Common myeloid progenitor, CD34-positive (primary cell): Measurements from ENCODE around the gene SLC28A2.
A peak's percentile ranks its signal among the peaks of the same experiment; 100 is the strongest.
"Not testable (repeated sequence)": the region's sequence is repeated elsewhere in the genome, so short reads cannot be mapped to it uniquely, and the experiment has no call there.

ENCODE experiments used
- CTCF ChIA-PET: fragments of 350-600 bp; sonication (Branson Sonifier 250); formaldehyde crosslinking; loops from one replicate; lab custom pipeline; 2021; ENCODE audit warnings: antibody characterized with exemption; lab: Charles Lee
- POLR2A ChIA-PET: fragments of 350-600 bp; sonication (Branson Sonifier 250); formaldehyde crosslinking; loops from one replicate; lab custom pipeline; 2021; ENCODE audit warnings: antibody characterized with exemption; lab: Charles Lee
- DNase-seq, 3 donors: peaks; one replicate each; pipeline versions ENCODE4 v3.0.0 to v3.0.0-alpha.2; 2013
- H3K27ac ChIP-seq, 2 experiments: 1 replicate in 1 of 2; 2 replicates in 1 of 2; pipeline ENCODE4 v1.7.0; 2013; ENCODE audit warnings: inconsistent platforms in 2 of 2, low read length in 2 of 2, mild to moderate bottlenecking in 2 of 2, low read depth in 1 of 2, moderate library complexity in 1 of 2; ENCODE audit not compliant: severe bottlenecking in 2 of 2, insufficient read depth in 1 of 2, poor library complexity in 1 of 2
- H3K27me3 ChIP-seq, 5 experiments: replicated peaks in 2 of 5; 1 replicate in 3 of 5; 2 replicates in 2 of 5; pipeline versions ENCODE4 v1.6.1 to v1.7.0; 2013; ENCODE audit warnings: low read length in 4 of 5, mild to moderate bottlenecking in 2 of 5, moderate library complexity in 2 of 5, inconsistent platforms in 1 of 5; ENCODE audit not compliant: insufficient read depth in 5 of 5, control insufficient read depth in 4 of 5
- H3K36me3 ChIP-seq, 4 experiments: 1 replicate in 2 of 4; 2 replicates in 2 of 4; pipeline versions ENCODE4 v1.6.1 to v1.7.0; 2013; ENCODE audit warnings: low read length in 3 of 4, control low read depth in 1 of 4, mild to moderate bottlenecking in 1 of 4; ENCODE audit not compliant: control insufficient read depth in 4 of 4, insufficient read depth in 4 of 4
- H3K4me1 ChIP-seq, 4 experiments: 1 replicate in 3 of 4; 2 replicates in 1 of 4; pipeline versions ENCODE4 v1.6.1 to v1.7.1; 2013; ENCODE audit warnings: low read length in 3 of 4, mild to moderate bottlenecking in 3 of 4, control low read depth in 1 of 4, inconsistent platforms in 1 of 4, moderate library complexity in 1 of 4; ENCODE audit not compliant: control insufficient read depth in 4 of 4, insufficient read depth in 4 of 4; ENCODE audit errors: control extremely low read depth in 1 of 4
- H3K4me3 ChIP-seq, 7 experiments: 1 replicate in 4 of 7; 2 replicates in 3 of 7; pipeline versions ENCODE4 v1.5.1 to v1.7.0; 2013; ENCODE audit warnings: mild to moderate bottlenecking in 7 of 7, low read length in 6 of 7, moderate library complexity in 6 of 7, inconsistent platforms in 2 of 7, low read depth in 2 of 7, control low read depth in 1 of 7; ENCODE audit not compliant: insufficient read depth in 4 of 7, control insufficient read depth in 1 of 7; ENCODE audit errors: extremely low read depth in 1 of 7
- H3K9me3 ChIP-seq, 5 experiments: 1 replicate in 4 of 5; 2 replicates in 1 of 5; pipeline versions ENCODE4 v1.6.1 to v1.7.1; 2013; ENCODE audit warnings: low read length in 4 of 5, mild to moderate bottlenecking in 2 of 5, inconsistent platforms in 1 of 5, low read depth in 1 of 5, moderate library complexity in 1 of 5; ENCODE audit not compliant: control insufficient read depth in 4 of 5, insufficient read depth in 2 of 5; ENCODE audit errors: control extremely low read depth in 1 of 5
- WGBS: methylation state at CpG from one replicate; pipeline ENCODE4 v1.1.5; 2013; ENCODE audit not compliant: insufficient coverage; 5-methylcytosine and 5-hydroxymethylcytosine counted together

Gene SLC28A2

GRCh38 chr15:45234562-45235235 lies 17.3 kb upstream of the SLC28A2 start:
- H3K9me3 ChIP-seq, result peaks cover 0 to 23% (median 12%) of the 10 kb centered on the region in 5 experiments
- H3K27ac ChIP-seq, result no peak overlapping the region
- H3K4me1 ChIP-seq, result no peaks in the 10 kb centered on the region
- no peak overlapping the region for H3K4me3 ChIP-seq
- WGBS, result 91% methylated on average over 10 of the region's 11 CpGs
- H3K27me3 ChIP-seq, result no peaks in the 10 kb centered on the region
- POLR2A ChIA-PET, result no interaction called here
- peak in 1 of 3 donors; percentile 1 for DNase-seq
- CTCF ChIA-PET, result interaction anchor here (1.3 kb wide), 1 partner anchor 10 kb away, joined by 3 read pairs; no protein-coding TSS in a partner anchor
- no peaks in the 10 kb centered on the region for H3K36me3 ChIP-seq

- peaks cover 0 to 40% (median 22%) of the 10 kb centered on the region in 5 experiments for H3K9me3 ChIP-seq
- H3K36me3 ChIP-seq, H3K27ac ChIP-seq, H3K27me3 ChIP-seq, POLR2A ChIA-PET, DNase-seq, H3K4me3 ChIP-seq, CTCF ChIA-PET, H3K4me1 ChIP-seq: not testable (repeated sequence)
- 78% methylated on average over 5 of the region's 6 CpGs for WGBS
Observed at GRCh38 chr15:45236806-45237205, 15.2 kb upstream of the SLC28A2 start.

- peak; percentile 8 to 35 (median 26) for DNase-seq
- H3K27me3 ChIP-seq, result no peaks in the 10 kb centered on the region
- WGBS, result 69% methylated on average over 3 of the region's 9 CpGs
- ChIA-PET CTCF (no interaction called here), POLR2A (no interaction called here)
- H3K4me1 ChIP-seq, result no peaks in the 10 kb centered on the region
- H3K27ac ChIP-seq, result no peak overlapping the region
- H3K4me3 ChIP-seq, result no peak overlapping the region
- no peaks in the 10 kb centered on the region for H3K36me3 ChIP-seq
- peaks cover 2 to 53% (median 35%) of the 10 kb centered on the region in 5 experiments for H3K9me3 ChIP-seq
Observed at GRCh38 chr15:45242289-45242688, 9.7 kb upstream of the SLC28A2 start.

GRCh38 chr15:45249125-45249780 lies 2.8 kb upstream of the SLC28A2 start:
- Histone ChIP-seq H3K36me3 (no peaks in the 10 kb centered on the region), H3K9me3 (peaks cover 4 to 15% (median 6%) of the 10 kb centered on the region in 5 experiments), H3K27ac (no peak overlapping the region), H3K4me3 (no peak overlapping the region), H3K27me3 (no peaks in the 10 kb centered on the region), H3K4me1 (no peaks in the 10 kb centered on the region)
- POLR2A ChIA-PET, result no interaction called here
- DNase-seq, result no peak
- CTCF ChIA-PET, result interaction anchor here (0.8 to 1.0 kb wide), 2 partner anchors 11 to 64 kb away, joined by 3 read pairs; no protein-coding TSS in a partner anchor
- 100% methylated on average over 3 of the region's 4 CpGs for WGBS

- H3K4me1 ChIP-seq, result no peaks in the 10 kb centered on the region
- H3K9me3 ChIP-seq, result peaks cover 0 to 5% (median 0%) of the 10 kb centered on the region in 5 experiments
- no peaks in the 10 kb centered on the region for H3K36me3 ChIP-seq
- CTCF ChIA-PET, result interaction anchor here (1.2 kb wide), 1 partner anchor 25 kb away, joined by 3 read pairs; no protein-coding TSS in a partner anchor
- POLR2A ChIA-PET, result no interaction called here
- H3K27me3 ChIP-seq, result no peaks in the 10 kb centered on the region
- DNase-seq, result no peak
- no peak overlapping the region for H3K27ac ChIP-seq
- 100% methylated on average over 1 of the region's 2 CpGs for WGBS
- no peak overlapping the region for H3K4me3 ChIP-seq
Observed at GRCh38 chr15:45253330-45253729, 1.3 kb downstream of the SLC28A2 start.

- CTCF ChIA-PET, result interaction anchor here (0.7 to 1.2 kb wide), 3 partner anchors 11 to 16 kb away, joined by 3 to 4 read pairs (median 3); no protein-coding TSS in a partner anchor
Observed at GRCh38 chr15:45254405-45254804, 2.4 kb downstream of the SLC28A2 start.

GRCh38 chr15:45254824-45255223 lies 2.8 kb downstream of the SLC28A2 start:
- H3K4me1 ChIP-seq, result not testable (repeated sequence)
- CTCF ChIA-PET, result interaction anchor here (0.7 to 1.2 kb wide), 3 partner anchors 10 to 54 kb away, joined by 3 to 4 read pairs (median 3); no protein-coding TSS in a partner anchor
- POLR2A ChIA-PET, result interaction anchor here (0.6 kb wide), 1 partner anchor 61 kb away, joined by 3 read pairs; no protein-coding TSS in a partner anchor

More at GRCh38 chr15:45254405-45254804, 2.4 kb downstream of the SLC28A2 start:
- Histone ChIP-seq H3K27me3 (no peaks in the 10 kb centered on the region), H3K27ac (no peak overlapping the region), H3K4me1 (no peaks in the 10 kb centered on the region), H3K4me3 (no peak overlapping the region), H3K9me3 (peaks cover 0 to 5% (median 0%) of the 10 kb centered on the region in 5 experiments), H3K36me3 (no peaks in the 10 kb centered on the region)
- POLR2A ChIA-PET, result no interaction called here
- no CpG with 5 or more reads among the region's 1 CpG for WGBS
- no peak for DNase-seq

More at GRCh38 chr15:45254824-45255223, 2.8 kb downstream of the SLC28A2 start:
- not testable (repeated sequence) for H3K4me3 ChIP-seq, H3K27ac ChIP-seq, DNase-seq, H3K9me3 ChIP-seq, H3K36me3 ChIP-seq, H3K27me3 ChIP-seq
- 77% methylated on average over 5 of the region's 6 CpGs for WGBS
